NCI-H146 treated with DMSO at 0.1 percent for 48 hours (cell line): Measurements from ENCODE around the gene MTX1.
"Not testable (repeated sequence)": the region's sequence is repeated elsewhere in the genome, so short reads cannot be mapped to it uniquely, and the experiment has no call there.

Experiments
- DNase-seq: peaks from one replicate; lab custom pipeline; 2025; ENCODE audit not compliant: unreplicated experiment; lab: John Stamatoyannopoulos, UW

Gene MTX1

GRCh38 chr1:155232001-155232978 is 23.8 kb downstream of the MTX1 start:
- DNase-seq, result not testable (repeated sequence)

GRCh38 chr1:155233502-155233901 is 25.0 kb downstream of the MTX1 start:
- DNase-seq, result not testable (repeated sequence)

GRCh38 chr1:155235375-155235774 is 26.9 kb downstream of the MTX1 start:
- not testable (repeated sequence) for DNase-seq

- no peak for DNase-seq
Observed at GRCh38 chr1:155236451-155236850, 28.0 kb downstream of the MTX1 start.

- DNase-seq, result peak; percentile 48
Observed at GRCh38 chr1:155241069-155241679, 32.7 kb downstream of the MTX1 start.

- DNase-seq, result no peak
Observed at GRCh38 chr1:155241841-155242264, 33.4 kb downstream of the MTX1 start.

GRCh38 chr1:155242805-155243358 is 34.4 kb downstream of the MTX1 start:
- DNase-seq, result no peak

- DNase-seq, result peak; percentile 98
Observed at GRCh38 chr1:155244368-155245162, 36.1 kb downstream of the MTX1 start.

- DNase-seq, result no peak
Observed at GRCh38 chr1:155245163-155245524, 36.6 kb downstream of the MTX1 start.

GRCh38 chr1:155246796-155247195 is 38.3 kb downstream of the MTX1 start:
- not testable (repeated sequence) for DNase-seq

GRCh38 chr1:155247667-155248553 is 39.4 kb downstream of the MTX1 start:
- DNase-seq, result no peak

GRCh38 chr1:155250246-155250632 is 41.7 kb downstream of the MTX1 start:
- DNase-seq, result no peak

- peak; percentile 75 for DNase-seq
Observed at GRCh38 chr1:155250633-155251449, 42.3 kb downstream of the MTX1 start.

- no peak for DNase-seq
Observed at GRCh38 chr1:155251566-155251965, 43.1 kb downstream of the MTX1 start.

- DNase-seq, result no peak
Observed at GRCh38 chr1:155253208-155253607, 44.7 kb downstream of the MTX1 start.

GRCh38 chr1:155253797-155254196 is 45.3 kb downstream of the MTX1 start:
- no peak for DNase-seq

- DNase-seq, result no peak
Observed at GRCh38 chr1:155254228-155254713, 45.8 kb downstream of the MTX1 start.

GRCh38 chr1:155254714-155255242 is 46.3 kb downstream of the MTX1 start:
- DNase-seq, result no peak
